HEK293 (cell line): ENCODE data around the gene PLD4.

ENCODE experiments used
- ZNF416 ChIP-seq: fragments of 450-650 bp; formaldehyde crosslinking; IDR thresholded peaks from 2 replicates; pipeline ENCODE4 v1.5.1; 2016; ENCODE audit warnings: missing biosample characterization, missing genetic modification characterization
- ZNF548 ChIP-seq: fragments of 450-650 bp; formaldehyde crosslinking; IDR thresholded peaks from 2 replicates; pipeline ENCODE4 v1.5.1; 2016; ENCODE audit warnings: missing biosample characterization, missing genetic modification characterization

- TF ChIP-seq ZNF548 (tag by site-specific recombination) (no peak), ZNF416 (tag by site-specific recombination) (no peak)
Measured at GRCh38 chr14:104882991-104883660, 41.6 kb upstream of the PLD4 start.
